KMS-11 (cell line): ENCODE measurements around the gene UNKL.

Experiments used
- H2AFZ ChIP-seq: fragments of 200-600 bp; sonication (generic); 2 replicates; pipeline ENCODE4 v1.6.1; 2016; ENCODE audit warnings: antibody characterized with exemption, mixed run types, low read depth
- H3K27ac ChIP-seq: fragments of 200-600 bp; sonication (generic); 2 replicates; pipeline ENCODE4 v1.6.1; 2016; ENCODE audit warnings: mild to moderate bottlenecking, mixed run types
- H3K27me3 ChIP-seq: fragments of 200-600 bp; sonication (generic); 2 replicates; pipeline ENCODE4 v1.6.1; 2017; ENCODE audit warnings: mild to moderate bottlenecking, low read depth, mixed run types, moderate library complexity; ENCODE audit not compliant: insufficient read depth
- H3K36me3 ChIP-seq: fragments of 200-600 bp; sonication (generic); 2 replicates; pipeline ENCODE4 v1.6.1; 2017; ENCODE audit warnings: mild to moderate bottlenecking, mixed run types; ENCODE audit not compliant: insufficient read depth
- H3K4me1 ChIP-seq: fragments of 200-600 bp; sonication (generic); 2 replicates; pipeline ENCODE4 v1.6.1; 2016; ENCODE audit warnings: mild to moderate bottlenecking, low read depth, mixed run types; ENCODE audit not compliant: poor library complexity, severe bottlenecking
- H3K4me2 ChIP-seq: fragments of 200-600 bp; sonication (generic); 2 replicates; pipeline ENCODE4 v1.7.0; 2016; ENCODE audit warnings: mild to moderate bottlenecking, mixed run types
- H3K4me3 ChIP-seq: fragments of 200-600 bp; sonication (generic); IDR thresholded peaks from 2 replicates; pipeline ENCODE4 v1.6.1; 2017; ENCODE audit warnings: low read depth, low read length, mixed read lengths; ENCODE audit not compliant: insufficient read depth
- H3K79me2 ChIP-seq: fragments of 200-600 bp; sonication (generic); 2 replicates; pipeline ENCODE4 v1.6.1; 2016; ENCODE audit warnings: low read depth, mixed run types; ENCODE audit not compliant: insufficient read depth
- H3K9ac ChIP-seq: fragments of 200-600 bp; sonication (generic); 2 replicates; pipeline ENCODE4 v1.6.1; 2016; ENCODE audit warnings: mild to moderate bottlenecking, mixed run types
- H4K20me1 ChIP-seq: fragments of 200-600 bp; sonication (generic); 2 replicates; pipeline ENCODE4 v1.6.1; 2016; ENCODE audit warnings: mild to moderate bottlenecking, mixed run types; ENCODE audit not compliant: insufficient read depth
- CTCF ChIP-seq: fragments of 200-600 bp; sonication (generic); conservative IDR thresholded peaks from 2 replicates; pipeline ENCODE4 v1.6.1; 2017; ENCODE audit warnings: low read depth, mild to moderate bottlenecking, antibody characterized with exemption, low read length, moderate library complexity, mixed read lengths

Gene UNKL

GRCh38 chr16:1433263-1433560, 18.7 kb upstream of the UNKL start:
- no peak overlapping the region for H3K4me2 ChIP-seq
- H3K4me3 ChIP-seq, result no peak overlapping the region
- no peak overlapping the region for H2AFZ ChIP-seq
- no peaks in the 10 kb centered on the region for H3K79me2 ChIP-seq
- H3K27ac ChIP-seq, result no peak overlapping the region
- TF ChIP-seq CTCF, result no peak
- no peaks in the 10 kb centered on the region for H4K20me1 ChIP-seq
- no peaks in the 10 kb centered on the region for H3K36me3 ChIP-seq
- no peaks in the 10 kb centered on the region for H3K4me1 ChIP-seq
- no peak overlapping the region for H3K9ac ChIP-seq
- H3K27me3 ChIP-seq, result peaks cover 94% of the 10 kb centered on the region

GRCh38 chr16:1432388-1433262, 18.1 kb upstream of the UNKL start:
- Histone ChIP-seq H4K20me1 (no peaks in the 10 kb centered on the region), H3K27ac (no peak overlapping the region), H3K4me3 (no peak overlapping the region), H3K36me3 (no peaks in the 10 kb centered on the region), H3K9ac (no peak overlapping the region), H3K79me2 (no peaks in the 10 kb centered on the region), H3K27me3 (peaks cover 90% of the 10 kb centered on the region), H2AFZ (no peak overlapping the region), H3K4me2 (no peak overlapping the region), H3K4me1 (no peaks in the 10 kb centered on the region)
- no peak for TF ChIP-seq CTCF

GRCh38 chr16:1431497-1432270, 17.2 kb upstream of the UNKL start:
- Histone ChIP-seq H2AFZ (no peak overlapping the region), H3K4me2 (no peak overlapping the region), H3K4me1 (no peaks in the 10 kb centered on the region), H3K79me2 (no peaks in the 10 kb centered on the region), H3K4me3 (no peak overlapping the region), H3K36me3 (no peaks in the 10 kb centered on the region), H4K20me1 (no peaks in the 10 kb centered on the region), H3K27me3 (peaks cover 82% of the 10 kb centered on the region), H3K27ac (no peak overlapping the region), H3K9ac (no peak overlapping the region)
- no peak for TF ChIP-seq CTCF

DNA sequence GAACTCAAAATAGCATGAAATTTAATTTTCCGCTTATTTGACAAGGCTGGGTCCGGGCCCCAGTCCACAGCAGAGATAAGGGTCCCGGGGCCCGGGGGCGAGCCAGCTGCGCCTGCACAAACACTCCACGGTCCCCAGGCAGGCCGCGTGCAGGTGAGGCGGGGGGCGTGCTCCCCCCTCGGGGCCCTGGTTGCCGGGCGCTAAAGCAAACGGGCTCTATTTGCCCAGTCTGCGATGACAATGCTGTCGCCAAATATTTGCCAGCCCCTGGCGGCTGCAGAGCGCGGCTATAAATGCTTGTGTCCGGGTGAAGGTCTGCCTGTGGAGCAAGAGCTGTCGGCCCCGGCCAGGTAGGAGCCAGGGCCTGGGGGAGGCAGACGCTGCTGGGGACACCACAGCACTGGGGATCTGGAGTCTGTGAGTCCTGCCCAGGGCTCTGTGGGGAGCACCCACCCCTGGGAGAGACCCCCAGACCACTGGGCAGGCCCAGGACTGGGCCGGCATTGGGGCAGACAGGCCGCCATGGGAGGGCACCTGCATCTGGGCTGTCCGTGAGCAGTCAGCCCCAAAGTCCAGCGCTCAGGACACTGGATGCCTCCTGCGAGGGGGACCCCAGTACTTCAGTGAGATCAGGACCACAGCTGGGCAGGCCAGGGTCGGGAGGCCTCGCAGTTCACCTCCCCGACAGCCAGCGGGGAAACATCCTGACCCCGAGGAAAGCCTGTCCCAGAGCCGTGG, 16.4 kb upstream of the UNKL start, which contains the start of gene PERCC1:
PERCC1 (plus strand) TSS at position 320 of the 738 bp plus-strand sequence. CDS start 1,516 bp downstream, outside the sequence.
- TF ChIP-seq CTCF, result no peak
- no peak within 1 kb of the TSS for H3K4me2 ChIP-seq
- no peaks in the 10 kb centered on the region for H3K79me2 ChIP-seq
- no peaks in the 10 kb centered on the region for H3K4me1 ChIP-seq
- no peak within 1 kb of the TSS for H3K4me3 ChIP-seq
- H3K27me3 ChIP-seq, result peaks cover 74% of the 10 kb centered on the region
- H3K36me3 ChIP-seq, result no peaks in the 10 kb centered on the region
- H3K9ac ChIP-seq, result no peak within 1 kb of the TSS
- no peak within 1 kb of the TSS for H2AFZ ChIP-seq
- H3K27ac ChIP-seq, result no peak within 1 kb of the TSS
- H4K20me1 ChIP-seq, result no peaks in the 10 kb centered on the region
